WERI-Rb-1 (cell line): Measurements from ENCODE around the gene TBC1D20.
"Not testable (repeated sequence)": the region's sequence is repeated elsewhere in the genome, so short reads cannot be mapped to it uniquely, and the experiment has no call there.

Experiments
- DNase-seq: peaks from one replicate; pipeline ENCODE4 v3.0.0-alpha.2; 2020
- H3K27ac ChIP-seq: fragments of 250-450 bp; sonication (Bioruptor Pico); 2 replicates; pipeline ENCODE4 v1.5.1; 2020; ENCODE audit warnings: mild to moderate bottlenecking, moderate library complexity
- H3K27me3 ChIP-seq: fragments of 250-450 bp; sonication (Bioruptor Pico); 2 replicates; pipeline ENCODE4 v1.5.1; 2021; ENCODE audit warnings: mild to moderate bottlenecking, low read depth, moderate library complexity; ENCODE audit not compliant: insufficient read depth, severe bottlenecking
- H3K36me3 ChIP-seq: fragments of 250-450 bp; sonication (Bioruptor Pico); 2 replicates; pipeline ENCODE4 v1.5.1; 2020; ENCODE audit warnings: mild to moderate bottlenecking, moderate library complexity
- H3K4me3 ChIP-seq: 2 replicates; pipeline ENCODE4 v1.5.1; 2011; ENCODE audit warnings: low read depth, mild to moderate bottlenecking, control low read depth, low read length
- H3K9me3 ChIP-seq: fragments of 250-450 bp; sonication (Bioruptor Pico); 2 replicates; pipeline ENCODE4 v1.5.1; 2021; ENCODE audit warnings: mild to moderate bottlenecking, moderate library complexity; ENCODE audit not compliant: severe bottlenecking
- CTCF ChIP-seq: IDR thresholded peaks from 2 replicates; pipeline ENCODE4 v1.5.1; 2011; ENCODE audit warnings: low read depth, mild to moderate bottlenecking, control low read depth, inconsistent platforms, low read length

The TBC1D20 gene

DNA sequence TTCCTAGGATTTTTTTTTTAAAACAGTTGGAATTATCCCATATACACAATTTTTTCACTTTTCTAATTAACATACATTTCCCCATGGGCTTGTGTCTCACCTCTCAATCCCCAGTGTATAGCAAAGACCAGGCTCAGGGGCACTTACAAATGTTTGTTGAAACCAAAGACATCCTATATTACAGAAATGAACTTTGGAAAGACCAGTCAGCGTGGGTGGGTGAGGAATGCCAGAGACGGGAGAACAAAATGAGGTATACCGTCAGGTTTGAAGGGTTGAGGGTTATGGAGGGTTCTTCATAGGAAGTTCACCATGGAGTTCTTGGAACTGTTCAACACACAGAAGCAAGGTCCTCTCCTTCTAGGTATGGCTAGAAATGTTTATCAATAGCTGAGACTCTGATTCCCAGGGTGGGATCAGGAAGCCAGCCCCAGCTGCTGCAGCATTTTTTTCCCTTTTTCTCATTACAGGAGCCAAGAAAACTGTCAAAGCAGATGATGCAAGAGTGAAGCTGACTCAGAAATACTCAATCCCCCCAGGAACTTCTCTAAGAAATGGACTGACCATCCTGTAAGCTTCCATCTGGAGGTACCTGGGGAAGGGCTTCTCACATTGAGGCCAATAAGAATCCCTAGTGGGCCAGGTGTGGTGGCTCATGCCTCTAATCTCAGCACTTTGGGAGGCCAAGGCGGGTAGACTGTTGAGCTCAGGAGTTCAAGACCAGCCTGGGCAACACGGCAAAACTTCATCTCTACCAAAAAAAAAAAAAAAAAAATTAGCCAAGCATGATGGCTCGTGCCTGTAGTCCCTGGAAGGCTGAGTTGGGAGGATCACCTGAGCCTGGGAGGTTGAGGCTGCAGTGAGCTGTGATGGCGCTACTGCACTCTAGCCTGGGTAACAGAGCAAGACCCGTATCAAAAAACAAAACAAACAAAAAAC lies 15.9 kb upstream of the TBC1D20 start:
- no peak overlapping the region for H3K4me3 ChIP-seq
- no peaks in the 10 kb centered on the region for H3K9me3 ChIP-seq
- H3K27ac ChIP-seq, result no peak overlapping the region
- H3K27me3 ChIP-seq, result no peaks in the 10 kb centered on the region
- DNase-seq, result no peak
- TF ChIP-seq CTCF, result no peak
- peaks cover 53% of the 10 kb centered on the region for H3K36me3 ChIP-seq

DNA sequence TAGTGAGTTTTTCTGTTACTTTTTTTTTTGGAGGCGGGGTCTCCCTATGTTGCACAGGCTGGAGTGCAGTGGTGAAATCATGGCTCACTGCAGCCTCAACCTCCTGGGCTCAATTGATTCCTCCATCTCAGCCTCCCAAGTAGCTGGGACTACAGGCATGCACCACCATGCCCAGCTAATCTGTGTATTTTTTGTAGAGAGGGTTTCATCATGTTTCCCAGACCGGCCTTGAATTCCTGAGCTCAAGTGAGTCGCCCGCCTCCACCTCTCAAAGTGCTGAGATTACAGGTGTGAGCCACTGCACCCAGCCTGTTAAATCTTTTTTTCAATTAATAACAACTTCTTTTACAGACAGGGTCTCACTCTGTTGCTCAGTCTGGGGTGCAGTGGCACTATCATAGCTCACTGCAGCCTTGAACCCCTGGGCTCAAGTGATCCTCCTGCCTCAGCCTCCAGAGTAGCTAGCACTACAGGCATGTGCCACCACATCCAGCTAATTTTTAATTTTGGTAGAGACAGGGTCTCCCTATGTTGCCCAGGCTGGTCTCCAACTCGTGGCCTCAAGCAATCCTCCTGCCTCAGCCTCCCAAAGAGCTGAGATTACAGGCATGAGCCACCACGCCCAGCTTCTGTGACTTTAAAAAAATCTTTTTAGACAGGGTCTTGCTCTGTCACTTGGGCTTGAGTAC lies 14.4 kb upstream of the TBC1D20 start:
- H3K27ac ChIP-seq, H3K27me3 ChIP-seq, DNase-seq, H3K4me3 ChIP-seq: not testable (repeated sequence)
- peaks cover 10% of the 10 kb centered on the region for H3K9me3 ChIP-seq
- H3K36me3 ChIP-seq, result peaks cover 38% of the 10 kb centered on the region

DNA sequence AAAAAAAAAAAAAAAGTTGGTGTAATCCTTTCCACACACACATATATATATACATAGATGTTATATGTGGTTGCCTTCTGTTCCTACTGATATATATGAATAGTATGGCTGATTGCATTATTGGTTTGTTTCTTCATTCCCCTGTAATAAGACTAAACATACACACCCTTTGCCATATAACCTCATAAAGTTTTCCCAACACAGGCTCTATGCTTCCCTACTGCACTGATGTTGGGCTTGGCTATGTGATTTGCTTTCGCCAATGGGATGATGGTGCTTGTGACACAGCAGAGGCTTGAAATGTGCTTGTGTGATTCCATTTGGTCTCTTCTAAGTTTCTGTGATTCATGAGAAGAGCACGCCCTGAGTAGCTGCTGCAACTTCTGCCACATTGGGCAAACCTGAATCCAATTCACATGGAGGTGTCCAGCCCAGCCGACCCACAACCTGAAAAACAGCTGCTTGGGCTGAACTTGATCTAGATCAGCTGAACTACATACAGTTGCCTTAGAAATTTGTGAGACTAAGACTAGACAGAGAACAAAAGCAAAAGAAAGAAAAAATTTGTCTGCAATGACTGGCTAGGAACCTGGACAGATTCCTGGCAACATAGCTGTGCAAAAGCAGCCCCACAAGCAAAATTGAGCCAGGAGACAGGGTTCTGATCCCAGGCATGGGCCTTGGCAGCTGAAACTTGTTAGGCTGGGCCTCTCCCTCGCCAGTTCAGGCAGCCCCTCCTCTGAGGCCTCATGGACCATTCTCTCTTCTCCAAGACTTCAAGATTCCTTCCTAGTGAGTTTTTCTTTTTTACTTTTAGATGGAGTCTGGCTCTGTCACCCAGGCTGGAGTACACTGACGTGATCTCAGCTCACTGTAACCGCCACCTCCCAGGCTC lies 13.4 kb upstream of the TBC1D20 start:
- Histone ChIP-seq H3K4me3 (no peak overlapping the region), H3K9me3 (peaks cover 12% of the 10 kb centered on the region), H3K27ac (no peak overlapping the region), H3K27me3 (no peaks in the 10 kb centered on the region), H3K36me3 (peaks cover 34% of the 10 kb centered on the region)
- no peak for TF ChIP-seq CTCF
- DNase-seq, result no peak

DNA sequence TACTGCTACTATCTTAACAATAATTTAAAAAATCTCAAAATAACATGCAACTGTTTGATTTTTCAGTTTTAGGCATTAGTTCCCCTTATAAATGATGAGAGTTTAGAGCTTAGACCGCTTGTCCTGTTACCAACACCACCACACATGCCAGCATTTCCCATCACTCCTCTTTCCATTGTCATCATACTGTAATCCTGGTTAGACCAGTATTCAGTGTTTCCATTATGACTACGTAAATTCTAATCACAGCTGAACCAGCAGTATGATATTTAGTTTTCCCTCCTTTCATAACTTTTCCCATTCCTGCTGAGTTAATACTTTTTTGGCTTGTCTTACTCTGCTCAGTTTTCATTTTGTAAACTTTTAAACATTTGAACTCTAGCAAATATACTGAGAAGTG lies 12.2 kb upstream of the TBC1D20 start:
- no peak for TF ChIP-seq CTCF
- Histone ChIP-seq H3K9me3 (peaks cover 19% of the 10 kb centered on the region), H3K4me3 (no peak overlapping the region), H3K27me3 (no peaks in the 10 kb centered on the region), H3K27ac (no peak overlapping the region), H3K36me3 (peaks cover 27% of the 10 kb centered on the region)
- DNase-seq, result no peak

GRCh38 chr20:472889-473292 lies 10.6 kb upstream of the TBC1D20 start:
- no peak for TF ChIP-seq CTCF
- Histone ChIP-seq H3K36me3 (peaks cover 15% of the 10 kb centered on the region), H3K27me3 (no peaks in the 10 kb centered on the region), H3K27ac (no peak overlapping the region), H3K4me3 (no peak overlapping the region), H3K9me3 (peaks cover 30% of the 10 kb centered on the region)
- no peak for DNase-seq
